Measurements from ENCODE around the gene PTP4A1.

DNA sequence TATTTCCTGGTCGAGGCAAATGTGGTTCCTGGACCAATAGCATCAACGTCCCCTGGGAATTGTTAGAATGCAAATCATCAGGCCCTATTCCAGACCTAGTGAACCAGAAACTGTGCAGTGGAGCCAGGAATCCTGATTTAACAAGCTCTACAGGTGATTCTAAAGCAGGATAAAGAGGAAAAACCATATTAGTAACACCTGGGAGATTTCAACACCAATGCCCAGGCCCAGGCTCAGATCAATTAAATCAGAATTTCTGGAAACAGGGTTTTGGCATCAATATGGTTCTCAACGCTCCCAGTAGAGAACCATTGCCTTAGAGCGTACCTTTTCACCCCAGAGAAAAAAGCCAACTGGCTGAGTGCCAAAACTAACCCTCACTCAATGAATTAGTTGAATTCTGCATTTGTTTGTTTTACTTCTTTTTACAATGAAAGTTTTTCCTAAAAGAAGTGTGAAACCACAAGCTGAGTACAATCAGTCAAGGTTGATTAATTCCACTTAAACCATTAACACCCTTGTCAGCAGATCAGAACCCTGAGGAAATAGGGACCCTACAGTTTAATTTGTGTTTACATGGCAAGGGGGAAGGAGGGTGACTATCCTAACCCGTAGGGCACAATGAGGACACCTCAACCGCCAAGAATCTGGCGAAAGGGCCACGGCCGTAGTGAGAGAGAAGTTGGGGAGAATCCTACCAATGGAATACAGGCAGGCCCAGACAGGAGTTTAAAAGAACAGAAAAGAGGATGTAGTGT, 34.9 kb upstream of the PTP4A1 start:
- TF ChIP-seq, protein P1, sequence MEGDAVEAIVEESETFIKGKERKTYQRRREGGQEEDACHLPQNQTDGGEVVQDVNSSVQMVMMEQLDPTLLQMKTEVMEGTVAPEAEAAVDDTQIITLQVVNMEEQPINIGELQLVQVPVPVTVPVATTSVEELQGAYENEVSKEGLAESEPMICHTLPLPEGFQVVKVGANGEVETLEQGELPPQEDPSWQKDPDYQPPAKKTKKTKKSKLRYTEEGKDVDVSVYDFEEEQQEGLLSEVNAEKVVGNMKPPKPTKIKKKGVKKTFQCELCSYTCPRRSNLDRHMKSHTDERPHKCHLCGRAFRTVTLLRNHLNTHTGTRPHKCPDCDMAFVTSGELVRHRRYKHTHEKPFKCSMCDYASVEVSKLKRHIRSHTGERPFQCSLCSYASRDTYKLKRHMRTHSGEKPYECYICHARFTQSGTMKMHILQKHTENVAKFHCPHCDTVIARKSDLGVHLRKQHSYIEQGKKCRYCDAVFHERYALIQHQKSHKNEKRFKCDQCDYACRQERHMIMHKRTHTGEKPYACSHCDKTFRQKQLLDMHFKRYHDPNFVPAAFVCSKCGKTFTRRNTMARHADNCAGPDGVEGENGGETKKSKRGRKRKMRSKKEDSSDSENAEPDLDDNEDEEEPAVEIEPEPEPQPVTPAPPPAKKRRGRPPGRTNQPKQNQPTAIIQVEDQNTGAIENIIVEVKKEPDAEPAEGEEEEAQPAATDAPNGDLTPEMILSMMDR (IDR thresholded peaks at IDR 0.05), result no peak
- TF ChIP-seq EZH2phosphoT487 (IDR thresholded peaks at IDR 0.05) (no peak), EZH2 (IDR thresholded peaks at IDR 0.05) (no peak)
